ENCODE data around the gene DOCK7. TPM values are rescaled to one million over a fixed set of nuclear protein-coding genes. Genes with fewer than 3 reads are reported as not detected.

The DOCK7 gene
- total RNA-seq, 1 experiment from 2014 or later: 57.2 TPM

DNA sequence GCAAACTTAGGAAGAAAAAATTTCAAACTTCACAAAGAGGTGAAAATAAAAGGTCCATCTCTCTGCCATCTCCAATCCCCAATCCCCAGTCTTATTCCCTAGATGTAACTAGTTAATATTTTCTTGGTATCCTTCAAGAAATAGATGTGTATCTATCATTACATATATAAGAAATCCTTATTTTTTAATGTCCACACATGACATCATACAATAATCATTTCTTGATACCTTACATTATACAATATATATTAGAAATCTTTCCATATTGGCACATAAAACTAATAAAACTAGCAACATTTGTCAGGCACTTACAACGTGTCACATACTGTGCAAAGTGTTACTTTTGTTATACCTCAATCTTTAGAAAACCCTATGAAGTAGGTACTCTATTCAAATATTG lies 16.2 kb downstream of the DOCK7 start:
- ATAC-seq (no peak), DNase-seq (ENCODE audit: low read depth, low spot score) (no peak)
- Histone ChIP-seq H3K36me3 (ENCODE audit: control insufficient read depth, insufficient read depth, low read length) (no peaks in the 10 kb centered on the region), H3K4me1 (ENCODE audit: control insufficient read depth, insufficient read depth, low read length) (no peaks in the 10 kb centered on the region), H3K27me3 (ENCODE audit: control insufficient read depth, insufficient read depth, low read length) (no peaks in the 10 kb centered on the region), H3K9me3 (ENCODE audit: control insufficient read depth, insufficient read depth, low read depth, low read length) (no peaks in the 10 kb centered on the region), H3K4me3 (ENCODE audit: low read depth in 2 of 2, low read length in 2 of 2) (no peak overlapping the region), H3K27ac (ENCODE audit: low read length) (no peak overlapping the region)
- in situ Hi-C loops (cut with HindIII; ENCODE audit: low pct_unique_long_range_greater_than_20kb, low sequenced_read_pairs) (no loop called here), intact Hi-C loops (cut with micrococcal nuclease; ENCODE audit: unreplicated experiment) (no loop called here)
- no TSS peak for BruUV-seq (replicated peaks)
- TF ChIP-seq SIN3A (IDR thresholded peaks at IDR 0.05; ENCODE audit: borderline replicate concordance, insufficient read depth, low read depth, low read length): no peak
- no peak for TF ChIP-seq POLR2AphosphoS5 (IDR thresholded peaks at IDR 0.05; ENCODE audit: low read depth, low read length)
- TF ChIP-seq TCF7L2 (IDR thresholded peaks at IDR 0.05; ENCODE audit: low read depth, low read length): no peak
- TF ChIP-seq CTCF (IDR thresholded peaks at IDR 0.05): no peak
- TF ChIP-seq REST (IDR thresholded peaks at IDR 0.05; ENCODE audit: insufficient read depth in 1 of 2, low read depth in 2 of 2, low read length in 1 of 2): no peak
- POLR2A ChIA-PET: no interaction called here
- CTCF ChIA-PET: no interaction called here

GRCh38 chr1:62654744-62655143 lies 33.4 kb downstream of the DOCK7 start:
- no peaks in the 10 kb centered on the region for H3K27me3 ChIP-seq (ENCODE audit: control insufficient read depth, insufficient read depth, low read length)
- ChIA-PET POLR2A (no interaction called here), CTCF (no interaction called here)
- no peak for DNase-seq (ENCODE audit: low read depth, low spot score)
- ATAC-seq: no peak
- no TSS peak for BruUV-seq (replicated peaks)
- TF ChIP-seq CTCF (IDR thresholded peaks at IDR 0.05): no peak
- no peak for TF ChIP-seq POLR2AphosphoS5 (IDR thresholded peaks at IDR 0.05; ENCODE audit: low read depth, low read length)
- no peak for TF ChIP-seq REST (IDR thresholded peaks at IDR 0.05; ENCODE audit: insufficient read depth in 1 of 2, low read depth in 2 of 2, low read length in 1 of 2)
- no peak for TF ChIP-seq SIN3A (IDR thresholded peaks at IDR 0.05; ENCODE audit: borderline replicate concordance, insufficient read depth, low read depth, low read length)
- TF ChIP-seq TCF7L2 (IDR thresholded peaks at IDR 0.05; ENCODE audit: low read depth, low read length): no peak
- H3K27ac ChIP-seq (ENCODE audit: low read length): no peak overlapping the region
- H3K9me3 ChIP-seq (ENCODE audit: control insufficient read depth, insufficient read depth, low read depth, low read length): no peaks in the 10 kb centered on the region
- no peak overlapping the region for H3K4me3 ChIP-seq (ENCODE audit: low read depth in 2 of 2, low read length in 2 of 2)
- in situ Hi-C loops (cut with HindIII; ENCODE audit: low pct_unique_long_range_greater_than_20kb, low sequenced_read_pairs): no loop called here
- no peaks in the 10 kb centered on the region; the same call in 1 of the 2 replicates for H3K36me3 ChIP-seq (ENCODE audit: control insufficient read depth, insufficient read depth, low read length)
- intact Hi-C loops (cut with micrococcal nuclease; ENCODE audit: unreplicated experiment): no loop called here
- no peaks in the 10 kb centered on the region for H3K4me1 ChIP-seq (ENCODE audit: control insufficient read depth, insufficient read depth, low read length)
